GM12891 (cell line): Measurements from ENCODE around the gene PDE6B.

Experiments
- POLR2A ChIP-seq: IDR thresholded peaks from 2 replicates; pipeline ENCODE4 v1.6.1; 2011; ENCODE audit warnings: low read depth, low read length, control low read depth
- POLR2AphosphoS5 ChIP-seq: IDR thresholded peaks from 2 replicates; pipeline ENCODE4 v1.6.1; 2011; ENCODE audit warnings: low read depth, low read length, control low read depth
- POU2F2 ChIP-seq: IDR thresholded peaks from 2 replicates; pipeline ENCODE4 v1.6.1; 2011; ENCODE audit warnings: low read depth, mild to moderate bottlenecking, control low read depth, low read length, moderate library complexity
- SPI1 ChIP-seq: IDR thresholded peaks from 2 replicates; pipeline ENCODE4 v1.6.1; 2011; ENCODE audit warnings: low read depth, low read length, control low read depth
- TAF1 ChIP-seq: IDR thresholded peaks from 2 replicates; pipeline ENCODE4 v1.6.1; 2011; ENCODE audit warnings: low read depth, low read length, control low read depth

DNA sequence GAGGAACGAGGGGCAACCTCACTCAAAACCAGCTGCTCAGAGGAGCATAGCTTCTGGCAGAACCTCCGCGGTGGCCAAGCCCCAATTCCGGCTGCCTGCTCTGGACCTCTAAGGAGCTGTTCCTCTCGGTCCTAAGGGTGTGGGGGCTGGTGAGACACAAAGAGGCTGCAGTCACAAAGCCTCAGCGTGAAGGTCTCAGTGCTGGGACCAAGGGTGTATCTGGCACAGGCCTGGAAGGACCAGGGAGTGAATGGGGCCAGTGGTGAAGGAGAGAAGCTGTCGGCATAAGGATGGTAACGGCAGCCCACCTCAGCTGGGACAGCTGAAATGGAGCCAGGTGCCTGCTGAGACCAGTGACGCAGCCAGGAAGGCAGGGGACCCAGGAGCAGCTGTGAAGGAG, 5.3 kb downstream of the PDE6B start:
- TF ChIP-seq POLR2A (no peak), POLR2AphosphoS5 (no peak), TAF1 (no peak), SPI1 (no peak), POU2F2 (no peak)
